ENCODE data around the gene GALNT13. TPM values are rescaled to one million over a fixed set of nuclear protein-coding genes. Genes with fewer than 3 reads are reported as not detected.

GALNT13 gene
- total RNA-seq, 4 donors from 2014 or later, result 0.16 to 11.9 (median 1.3) TPM

- 65% methylated on average over 3 of the region's 3 CpGs; no CpG with 5 or more reads in 1 of the 2 donors for WGBS, 2 donors (ENCODE audit: low coverage in 1 of 2)
- TF ChIP-seq, protein P1, sequence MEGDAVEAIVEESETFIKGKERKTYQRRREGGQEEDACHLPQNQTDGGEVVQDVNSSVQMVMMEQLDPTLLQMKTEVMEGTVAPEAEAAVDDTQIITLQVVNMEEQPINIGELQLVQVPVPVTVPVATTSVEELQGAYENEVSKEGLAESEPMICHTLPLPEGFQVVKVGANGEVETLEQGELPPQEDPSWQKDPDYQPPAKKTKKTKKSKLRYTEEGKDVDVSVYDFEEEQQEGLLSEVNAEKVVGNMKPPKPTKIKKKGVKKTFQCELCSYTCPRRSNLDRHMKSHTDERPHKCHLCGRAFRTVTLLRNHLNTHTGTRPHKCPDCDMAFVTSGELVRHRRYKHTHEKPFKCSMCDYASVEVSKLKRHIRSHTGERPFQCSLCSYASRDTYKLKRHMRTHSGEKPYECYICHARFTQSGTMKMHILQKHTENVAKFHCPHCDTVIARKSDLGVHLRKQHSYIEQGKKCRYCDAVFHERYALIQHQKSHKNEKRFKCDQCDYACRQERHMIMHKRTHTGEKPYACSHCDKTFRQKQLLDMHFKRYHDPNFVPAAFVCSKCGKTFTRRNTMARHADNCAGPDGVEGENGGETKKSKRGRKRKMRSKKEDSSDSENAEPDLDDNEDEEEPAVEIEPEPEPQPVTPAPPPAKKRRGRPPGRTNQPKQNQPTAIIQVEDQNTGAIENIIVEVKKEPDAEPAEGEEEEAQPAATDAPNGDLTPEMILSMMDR (IDR thresholded peaks at IDR 0.05), result no peak
- TF ChIP-seq EP300 (IDR thresholded peaks at IDR 0.05), result no peak
- no peak for TF ChIP-seq POLR2A (IDR thresholded peaks at IDR 0.05)
- no peak for TF ChIP-seq POLR2AphosphoS5 (IDR thresholded peaks at IDR 0.05)
- no peak overlapping the region for H3K27ac ChIP-seq
- no peak for ATAC-seq
- H3K4me3 ChIP-seq, result no peak overlapping the region
- H3K9me3 ChIP-seq, result no peaks in the 10 kb centered on the region
- no peaks in the 10 kb centered on the region for H3K36me3 ChIP-seq
- no peaks in the 10 kb centered on the region for H3K4me1 ChIP-seq
- H3K27me3 ChIP-seq, result no peaks in the 10 kb centered on the region
Observed at GRCh38 chr2:153939124-153939796, 67.5 kb downstream of the GALNT13 start.

DNA sequence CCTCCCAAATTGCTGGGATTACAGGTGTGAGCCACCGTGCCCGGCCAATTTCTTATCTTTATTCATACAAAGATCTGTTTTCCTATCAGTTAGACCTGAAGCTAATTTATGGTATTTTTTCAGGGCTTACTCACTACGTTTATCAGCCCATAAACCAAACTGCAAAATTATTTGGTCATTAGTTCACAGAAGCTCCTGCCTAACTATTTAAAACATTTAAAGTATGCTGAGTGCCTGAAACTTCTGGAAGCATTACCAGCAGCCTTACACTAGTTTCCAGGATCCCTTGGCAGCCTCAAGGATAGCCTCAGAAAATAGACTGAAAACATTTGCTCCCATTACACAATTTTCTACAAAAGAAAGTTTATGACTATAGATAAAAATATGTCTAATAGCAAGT is 68.8 kb downstream of the GALNT13 start:
- H3K9me3 ChIP-seq, result no peaks in the 10 kb centered on the region
- H3K36me3 ChIP-seq, result no peaks in the 10 kb centered on the region
- 38 to 67% methylated on average over 2 to 3 of the region's 3 CpGs for WGBS, 2 donors (ENCODE audit: low coverage in 1 of 2)
- no peaks in the 10 kb centered on the region for H3K4me1 ChIP-seq
- ATAC-seq, result no peak
- no peak overlapping the region for H3K27ac ChIP-seq
- no peaks in the 10 kb centered on the region for H3K27me3 ChIP-seq
- no peak overlapping the region for H3K4me3 ChIP-seq
- no peak for TF ChIP-seq POLR2A (IDR thresholded peaks at IDR 0.05)

DNA sequence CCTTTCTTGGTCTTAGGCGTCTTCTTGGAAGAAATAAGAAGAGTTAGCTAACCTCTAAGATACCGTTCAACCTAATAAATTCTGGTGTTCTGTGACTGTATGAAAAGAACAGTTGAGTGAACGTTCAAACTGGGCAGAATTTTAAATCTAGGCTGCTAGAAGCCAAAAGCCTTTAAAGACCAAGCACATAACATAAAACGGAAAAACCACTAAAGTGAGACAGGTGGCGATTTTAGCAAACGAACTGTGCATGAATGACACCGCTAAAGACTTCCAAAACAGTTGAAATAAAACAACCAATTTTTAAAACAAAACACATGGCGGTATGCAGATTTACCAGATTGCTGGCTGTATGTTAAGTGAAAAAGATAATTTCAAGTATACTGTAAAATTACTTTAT is 73.1 kb downstream of the GALNT13 start:
- H3K4me1 ChIP-seq, result no peaks in the 10 kb centered on the region
- no peak for ATAC-seq
- H3K27ac ChIP-seq, result no peak overlapping the region
- H3K4me3 ChIP-seq, result no peak overlapping the region
- no peaks in the 10 kb centered on the region for H3K27me3 ChIP-seq
- 70 to 84% methylated on average over 5 to 8 of the region's 8 CpGs for WGBS, 2 donors (ENCODE audit: low coverage in 1 of 2)
- no peaks in the 10 kb centered on the region for H3K36me3 ChIP-seq
- no peaks in the 10 kb centered on the region for H3K9me3 ChIP-seq
- TF ChIP-seq EP300 (IDR thresholded peaks at IDR 0.05) (no peak), POLR2AphosphoS5 (IDR thresholded peaks at IDR 0.05) (no peak), POLR2A (IDR thresholded peaks at IDR 0.05) (no peak)
- TF ChIP-seq, protein P1 (IDR thresholded peaks at IDR 0.05), result no peak

DNA sequence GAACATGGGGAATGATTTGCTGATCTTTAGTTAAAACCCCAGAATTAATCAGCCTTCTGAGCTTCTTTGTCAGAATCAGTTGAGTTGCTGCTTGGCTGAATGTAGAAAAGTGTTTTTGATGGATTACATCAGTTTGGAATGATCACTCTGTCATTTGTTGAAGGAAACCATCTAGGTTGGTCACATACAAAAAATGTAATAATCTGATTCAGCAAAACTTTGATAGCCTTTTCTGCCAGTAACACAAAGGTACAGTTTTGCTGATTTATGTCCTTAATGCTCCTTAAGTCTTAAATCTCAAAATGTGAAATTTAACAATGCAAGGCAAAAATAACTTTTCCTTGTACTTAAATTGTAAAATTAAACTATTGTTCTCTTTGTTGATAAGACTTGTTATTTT is 74.3 kb downstream of the GALNT13 start:
- no peak for ATAC-seq
- no peaks in the 10 kb centered on the region for H3K36me3 ChIP-seq
- no peaks in the 10 kb centered on the region for H3K4me1 ChIP-seq
- TF ChIP-seq POLR2A (IDR thresholded peaks at IDR 0.05) (no peak), EP300 (IDR thresholded peaks at IDR 0.05) (no peak)
- TF ChIP-seq, protein P1 (IDR thresholded peaks at IDR 0.05), result no peak
- no peak overlapping the region for H3K27ac ChIP-seq
- no peaks in the 10 kb centered on the region for H3K9me3 ChIP-seq
- H3K27me3 ChIP-seq, result no peaks in the 10 kb centered on the region
- no peak overlapping the region for H3K4me3 ChIP-seq

GRCh38 chr2:153953761-153954160 is 82.0 kb downstream of the GALNT13 start:
- TF ChIP-seq POLR2A (IDR thresholded peaks at IDR 0.05), result no peak
- no peak for TF ChIP-seq POLR2AphosphoS5 (IDR thresholded peaks at IDR 0.05)
- TF ChIP-seq, protein P1 (IDR thresholded peaks at IDR 0.05), result no peak
- TF ChIP-seq EP300 (IDR thresholded peaks at IDR 0.05), result no peak
- Histone ChIP-seq H3K4me1 (no peaks in the 10 kb centered on the region), H3K4me3 (no peak overlapping the region), H3K27ac (no peak overlapping the region), H3K36me3 (no peaks in the 10 kb centered on the region), H3K9me3 (no peaks in the 10 kb centered on the region), H3K27me3 (no peaks in the 10 kb centered on the region)
- ATAC-seq, result no peak

All from gastroesophageal sphincter (tissue), 4 donors.